A673 (cell line): ENCODE measurements around the gene CEBPA. TPM values are rescaled to one million over a fixed set of nuclear protein-coding genes. Genes with fewer than 3 reads are reported as not detected.

Experiments
- BruUV-seq: library from RNA; stranded (reverse); fragments of 400-500 nt; replicated peaks from 2 replicates; lab custom pipeline; 2021; lab: Mats Ljungman, UMichigan
- CTCF ChIA-PET: fragments of 300-600 bp; sonication (Branson Sonifier 250); formaldehyde crosslinking; loops from one replicate; lab custom pipeline; 2022; ENCODE audit warnings: antibody characterized with exemption; lab: Charles Lee
- POLR2A ChIA-PET: fragments of 300-600 bp; sonication (Branson Sonifier 250); formaldehyde crosslinking; loops from one replicate; lab custom pipeline; 2022; ENCODE audit warnings: antibody characterized with exemption; ENCODE audit not compliant: low non-redundant PET; lab: Charles Lee
- DNase-seq: peaks from one replicate; pipeline ENCODE4 v3.0.0-alpha.2; 2015; ENCODE audit warnings: low spot score
- H3K27ac ChIP-seq: fragments of 200-600 bp; sonication (generic); 2 replicates; pipeline ENCODE4 v1.5.1; 2016; ENCODE audit warnings: mixed run types, low read depth, mild to moderate bottlenecking, mixed read lengths, antibody characterized with exemption, low read length; ENCODE audit not compliant: poor library complexity, severe bottlenecking
- H3K27me3 ChIP-seq: fragments of 200-600 bp; sonication (generic); replicated peaks from 2 replicates; pipeline ENCODE4 v1.6.1; 2017; ENCODE audit warnings: mixed run types, low read depth, mild to moderate bottlenecking, mixed read lengths, antibody characterized with exemption, low read length; ENCODE audit not compliant: insufficient read depth, poor library complexity
- H3K36me3 ChIP-seq: fragments of 200-600 bp; sonication (generic); 2 replicates; pipeline ENCODE4 v1.6.1; 2016; ENCODE audit warnings: mixed run types, mild to moderate bottlenecking, mixed read lengths, antibody characterized with exemption, low read length; ENCODE audit not compliant: insufficient read depth, poor library complexity, severe bottlenecking
- H3K4me1 ChIP-seq: fragments of 200-600 bp; sonication (generic); 2 replicates; pipeline ENCODE4 v1.6.1; 2017; ENCODE audit warnings: mixed run types, mild to moderate bottlenecking, mixed read lengths, antibody characterized with exemption, low read length; ENCODE audit not compliant: insufficient read depth, poor library complexity, severe bottlenecking
- H3K4me3 ChIP-seq: fragments of 200-600 bp; sonication (generic); 2 replicates; pipeline ENCODE4 v1.5.1; 2016; ENCODE audit warnings: low read depth, mixed run types, mild to moderate bottlenecking, mixed read lengths, low read length; ENCODE audit not compliant: poor library complexity, severe bottlenecking
- H3K9me3 ChIP-seq: fragments of 200-600 bp; sonication (generic); 2 replicates; pipeline ENCODE4 v1.6.1; 2016; ENCODE audit warnings: mixed run types, low read depth, mild to moderate bottlenecking, mixed read lengths, antibody characterized with exemption, low read length; ENCODE audit not compliant: poor library complexity, severe bottlenecking
- CTCF ChIP-seq: fragments of 300-800, 200-600 bp; sonication (generic); conservative IDR thresholded peaks from 2 replicates; pipeline ENCODE4 v1.5.1; 2017; ENCODE audit warnings: low read depth, mild to moderate bottlenecking, antibody characterized with exemption, low read length, moderate library complexity, mixed read lengths
- EZH2 ChIP-seq: fragments of 200-600 bp; sonication (generic); IDR thresholded peaks from 2 replicates; pipeline ENCODE4 v1.6.1; 2017; ENCODE audit warnings: borderline replicate concordance, low read depth, mild to moderate bottlenecking, mixed read lengths, antibody characterized with exemption, low read length; ENCODE audit not compliant: poor library complexity, severe bottlenecking
- intact Hi-C: fragments of 100-400 bp; cut with micrococcal nuclease; formaldehyde crosslinking; loops from one replicate; pipeline ENCODE4 v1.10.0; 2022; ENCODE audit not compliant: unreplicated experiment
- total RNA-seq: library from RNA; stranded (reverse); gene quantifications from 2 replicates; pipeline ENCODE4 v1.2.3, GENCODE V29; 2021

The CEBPA gene
- total RNA-seq, 1 experiment from 2014 or later, result 1.4 TPM

DNA sequence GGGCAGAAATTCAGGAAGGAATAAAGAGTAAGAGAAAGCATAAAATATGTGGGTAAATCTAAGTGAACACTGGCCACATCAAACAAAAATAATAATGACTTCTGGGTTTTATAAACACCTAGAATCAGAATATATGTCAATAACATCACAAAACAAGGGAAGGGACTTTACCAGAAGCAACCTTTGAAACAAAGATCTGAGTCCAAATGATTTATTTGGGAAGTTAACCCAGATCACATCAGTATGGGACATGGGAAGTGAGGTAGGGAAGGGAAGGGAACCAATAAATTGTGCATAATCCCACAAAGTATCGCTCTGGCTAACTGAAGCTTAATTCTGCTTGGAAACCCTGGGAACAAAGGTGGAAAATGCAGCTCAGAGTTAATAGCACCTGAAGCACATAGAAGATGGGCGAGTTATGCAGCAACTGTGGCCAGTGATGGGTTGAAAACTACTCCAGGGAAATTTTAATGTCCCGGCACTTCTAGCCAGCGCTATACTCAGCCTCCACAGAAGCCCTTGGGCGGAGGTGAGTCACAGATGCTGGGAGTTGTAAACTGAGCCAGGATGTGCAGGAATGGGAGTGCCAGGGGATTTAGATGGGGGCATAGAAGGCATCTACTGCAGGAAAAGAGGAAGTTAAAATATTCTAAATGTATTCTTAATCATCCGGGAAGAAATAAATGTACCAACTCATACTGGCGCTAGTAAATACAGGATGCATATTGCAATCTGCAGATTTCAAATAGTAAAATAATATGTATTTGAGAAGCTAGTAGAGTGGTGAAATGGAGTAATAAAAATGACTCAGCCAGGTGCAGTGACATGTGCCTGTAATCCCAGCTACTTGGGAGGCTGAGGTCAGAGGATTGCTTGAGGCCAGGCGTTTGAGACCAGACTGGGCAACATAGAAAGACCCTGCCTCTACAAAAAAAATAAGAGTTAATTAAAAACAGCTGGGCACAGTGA lies 37.0 kb upstream of the CEBPA start:
- intact Hi-C loops, result no loop called here
- ChIA-PET POLR2A (no interaction called here), CTCF (no interaction called here)
- no peak for DNase-seq
- Histone ChIP-seq H3K27ac (no peak overlapping the region), H3K4me3 (no peak overlapping the region), H3K9me3 (no peaks in the 10 kb centered on the region), H3K27me3 (peaks cover 56% of the 10 kb centered on the region), H3K4me1 (no peaks in the 10 kb centered on the region), H3K36me3 (no peaks in the 10 kb centered on the region)
- no TSS peak for BruUV-seq
- TF ChIP-seq EZH2 (no peak), CTCF (no peak)

GRCh38 chr19:33335446-33335845 lies 33.1 kb upstream of the CEBPA start:
- no peak overlapping the region for H3K27ac ChIP-seq
- no peak for DNase-seq
- BruUV-seq, result no TSS peak
- ChIA-PET CTCF (no interaction called here), POLR2A (no interaction called here)
- H3K4me3 ChIP-seq, result no peak overlapping the region
- H3K36me3 ChIP-seq, result no peaks in the 10 kb centered on the region
- peaks cover 24% of the 10 kb centered on the region for H3K27me3 ChIP-seq
- intact Hi-C loops, result no loop called here
- TF ChIP-seq CTCF (no peak), EZH2 (no peak)
- no peaks in the 10 kb centered on the region for H3K9me3 ChIP-seq
- no peaks in the 10 kb centered on the region for H3K4me1 ChIP-seq

DNA sequence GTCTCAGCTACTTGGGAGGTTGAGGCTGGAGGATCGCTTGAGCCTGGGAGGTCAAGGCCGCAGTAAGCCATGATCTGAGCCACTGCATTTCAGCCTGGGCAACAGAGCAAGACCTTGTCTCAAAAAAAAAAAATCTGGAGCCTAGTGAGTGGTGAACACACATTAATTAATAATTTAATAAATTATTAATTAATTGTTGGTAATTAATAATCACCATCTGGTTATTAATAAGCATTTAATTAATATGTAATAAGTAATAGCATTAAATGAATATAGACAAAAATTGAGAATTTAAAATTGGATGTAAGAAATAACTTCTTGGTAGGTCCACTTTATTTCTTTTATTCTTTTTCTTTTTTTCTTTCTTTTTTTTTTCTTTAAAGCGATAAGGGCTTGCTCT lies 31.9 kb upstream of the CEBPA start:
- H3K27ac ChIP-seq, result no peak overlapping the region
- H3K27me3 ChIP-seq, result peaks cover 12% of the 10 kb centered on the region
- H3K4me3 ChIP-seq, result no peak overlapping the region
- H3K36me3 ChIP-seq, result no peaks in the 10 kb centered on the region
- no peaks in the 10 kb centered on the region for H3K4me1 ChIP-seq
- ChIA-PET CTCF (no interaction called here), POLR2A (no interaction called here)
- no peak for DNase-seq
- TF ChIP-seq EZH2 (no peak), CTCF (no peak)
- BruUV-seq, result no TSS peak
- intact Hi-C loops, result no loop called here
- no peaks in the 10 kb centered on the region for H3K9me3 ChIP-seq
